Heart right ventricle (tissue), 16 donors: ENCODE measurements around the gene TBC1D9. TPM values are rescaled to one million over a fixed set of nuclear protein-coding genes. Genes with fewer than 3 reads are reported as not detected.

Experiments
- ATAC-seq, 8 donors: fragments of 200-7000 bp; cut with Tn5 transposase; one replicate each; pipeline ENCODE4 v1.9.1; 2020; ENCODE audit warnings: mild to moderate bottlenecking in 8 of 8, moderate library complexity in 8 of 8, moderate number of reproducible peaks in 1 of 8
- DNase-seq, 2 donors: peaks; one replicate each; pipeline ENCODE4 v3.0.0-alpha.2; 2020
- H3K27ac ChIP-seq, 10 donors: fragments of 200-600 bp; sonication (generic) in 2 of 10; one replicate each; pipeline versions ENCODE4 v1.5.0 to v1.8.0; 2020 to 2022; ENCODE audit warnings: mild to moderate bottlenecking in 3 of 10
- H3K27me3 ChIP-seq, 7 donors: fragments of 200-600 bp; one replicate each; pipeline ENCODE4 v1.8.0; 2021 to 2022; ENCODE audit warnings: mild to moderate bottlenecking in 2 of 7
- H3K36me3 ChIP-seq, 9 donors: fragments of 200-600 bp; sonication (generic) in 1 of 9; one replicate each; pipeline versions ENCODE4 v1.5.0 to v1.8.0; 2020 to 2022; ENCODE audit warnings: mild to moderate bottlenecking in 2 of 9
- H3K4me1 ChIP-seq, 9 donors: fragments of 200-600 bp; sonication (generic) in 1 of 9; one replicate each; pipeline versions ENCODE4 v1.5.0 to v1.8.0; 2020 to 2022; ENCODE audit warnings: mild to moderate bottlenecking in 4 of 9
- H3K4me3 ChIP-seq, 10 donors: fragments of 200-600 bp; sonication (generic) in 2 of 10; one replicate each; pipeline versions ENCODE4 v1.5.0 to v1.8.0; 2020 to 2022; ENCODE audit warnings: mild to moderate bottlenecking in 7 of 10, moderate library complexity in 2 of 10
- H3K9me3 ChIP-seq, 11 donors: fragments of 200-600 bp in 10 of 11; sonication (generic) in 2 of 11; one replicate each; pipeline versions ENCODE4 v1.5.0 to v1.8.0; 2013 to 2022; ENCODE audit warnings: mild to moderate bottlenecking in 2 of 11, control low read depth in 1 of 11, moderate library complexity in 1 of 11
- WGBS, 2 donors: extraction: QIAGEN DNeasy Blood & Tissue Kit; methylation state at CpG; one replicate each; pipeline ENCODE4 v1.1.7; 2013; ENCODE audit warnings: inconsistent platforms in 1 of 2; 5-methylcytosine and 5-hydroxymethylcytosine counted together
- intact Hi-C, 10 donors: fragments of 100-400 bp; cut with DNase I; formaldehyde crosslinking; loops; one replicate each; pipeline versions ENCODE4 v1.11.1 to v1.14.2; 2022
- polyA plus RNA-seq, 2 donors: library from polyadenylated mRNA; stranded (reverse); fragments of 200-250 nt; gene quantifications; one replicate each; pipeline ENCODE4 v1.2.3, GENCODE V29; 2013
- total RNA-seq, 10 donors: library from RNA; stranded (reverse); fragmentation: NEBNext Ultra II Directional in 3 of 10; extraction: Animal tissue kit (Norgen Biotek cat#: 25700) in 3 of 10; gene quantifications; one replicate each; pipeline versions ENCODE4 v1.2.1 to v1.2.4, GENCODE V29; 2021 to 2023
- TF ChIP-seq, protein P1 (sequence below), 9 donors: fragments of 200-600 bp; sonication (generic) in 2 of 9; IDR thresholded peaks; one replicate each; pipeline versions ENCODE4 v1.5.0 to v1.8.0; 2021 to 2022; ENCODE audit warnings: antibody characterized with exemption in 9 of 9, mild to moderate bottlenecking in 5 of 9, moderate library complexity in 1 of 9
- donor health status: Arrhythmogenic right ventricular cardiomyopathy.
- donor health status: ischemic (EF 13 %, LVEDD 7.1; RV severe dilation, severe dysfunction).
- donor health status: healthy with polysubstance abuse.
- donor health status: DM: no; HTN: yes; CAD: no.
- donor health status: DM: no; HTN: no; CAD: no.
- donor health status: ischemic (EF 25% LVEDD 6.9; RV normal size, moderate dysfunction).
- donor health status: ischemic (EF 25% LVEDD 5.7; RV mildly dilated, moderate dysfunction).
- donor health status: healthy.
- donor health status: DM: yes; HTN: yes; CAD: no.
- donor health status: Ischemic cardiomyopathy.
- donor health status: ischemic (EF 35%, LVEDD 5.7; RV mildly dilated, moderate dysfunction).
- donor health status: nonischemic (EF 11% LVEDD 7.7; RV severe dilation, severe dysfunction).
- donor health status: DM: yes; HTN: yes; CAD: no.
- donor health status: PGD.
- donor health status: ischemic (EF 29% LVEDD 5.4; RV normal size, mild dysfunction).
- donor health status: nonischemic (EF 23%, LVEDD 6.1; RV moderate dilation, normal function).

TBC1D9 gene
- total and polyA plus RNA-seq, 12 donors, result 4.4 to 20.3 (median 14.4) TPM

GRCh38 chr4:140621161-140621560 lies 135.0 kb downstream of the TBC1D9 start:
- ATAC-seq (no peak), DNase-seq (no peak)
- Histone ChIP-seq H3K9me3 (no peaks in the 10 kb centered on the region), H3K36me3 (peaks cover 0 to 62% (median 39%) of the 10 kb centered on the region in 9 donors), H3K4me3 (no peak overlapping the region), H3K27ac (no peak overlapping the region), H3K27me3 (no peaks in the 10 kb centered on the region), H3K4me1 (peaks cover 0 to 10% (median 0%) of the 10 kb centered on the region in 9 donors)
- 96 to 97% methylated on average over 3 of the region's 3 CpGs for WGBS, 2 donors
- intact Hi-C loops, result loop anchor here in 2 of 10 donors (10.0 kb wide), 1 partner anchor 224 kb away; no protein-coding TSS in a partner anchor
- TF ChIP-seq, protein P1, sequence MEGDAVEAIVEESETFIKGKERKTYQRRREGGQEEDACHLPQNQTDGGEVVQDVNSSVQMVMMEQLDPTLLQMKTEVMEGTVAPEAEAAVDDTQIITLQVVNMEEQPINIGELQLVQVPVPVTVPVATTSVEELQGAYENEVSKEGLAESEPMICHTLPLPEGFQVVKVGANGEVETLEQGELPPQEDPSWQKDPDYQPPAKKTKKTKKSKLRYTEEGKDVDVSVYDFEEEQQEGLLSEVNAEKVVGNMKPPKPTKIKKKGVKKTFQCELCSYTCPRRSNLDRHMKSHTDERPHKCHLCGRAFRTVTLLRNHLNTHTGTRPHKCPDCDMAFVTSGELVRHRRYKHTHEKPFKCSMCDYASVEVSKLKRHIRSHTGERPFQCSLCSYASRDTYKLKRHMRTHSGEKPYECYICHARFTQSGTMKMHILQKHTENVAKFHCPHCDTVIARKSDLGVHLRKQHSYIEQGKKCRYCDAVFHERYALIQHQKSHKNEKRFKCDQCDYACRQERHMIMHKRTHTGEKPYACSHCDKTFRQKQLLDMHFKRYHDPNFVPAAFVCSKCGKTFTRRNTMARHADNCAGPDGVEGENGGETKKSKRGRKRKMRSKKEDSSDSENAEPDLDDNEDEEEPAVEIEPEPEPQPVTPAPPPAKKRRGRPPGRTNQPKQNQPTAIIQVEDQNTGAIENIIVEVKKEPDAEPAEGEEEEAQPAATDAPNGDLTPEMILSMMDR (IDR thresholded peaks at IDR 0.05), result no peak

- H3K27me3 ChIP-seq, result no peaks in the 10 kb centered on the region
- ATAC-seq (no peak), DNase-seq (no peak)
- WGBS, 2 donors, result 45 to 49% methylated on average over 7 of the region's 7 CpGs
- TF ChIP-seq, protein P1 (IDR thresholded peaks at IDR 0.05), result no peak
- no peak overlapping the region for H3K4me3 ChIP-seq
- no peaks in the 10 kb centered on the region for H3K9me3 ChIP-seq
- intact Hi-C loops, result loop anchor here in 2 of 10 donors (10.0 kb wide), 2 partner anchors 237 to 253 kb away; no protein-coding TSS in a partner anchor
- no peak overlapping the region for H3K27ac ChIP-seq
- peaks cover 0 to 10% (median 0%) of the 10 kb centered on the region in 9 donors for H3K4me1 ChIP-seq
- peaks cover 0 to 27% (median 10%) of the 10 kb centered on the region in 9 donors for H3K36me3 ChIP-seq
These were observed 138.5 kb downstream of the TBC1D9 start for GRCh38 chr4:140617499-140618248.

DNA sequence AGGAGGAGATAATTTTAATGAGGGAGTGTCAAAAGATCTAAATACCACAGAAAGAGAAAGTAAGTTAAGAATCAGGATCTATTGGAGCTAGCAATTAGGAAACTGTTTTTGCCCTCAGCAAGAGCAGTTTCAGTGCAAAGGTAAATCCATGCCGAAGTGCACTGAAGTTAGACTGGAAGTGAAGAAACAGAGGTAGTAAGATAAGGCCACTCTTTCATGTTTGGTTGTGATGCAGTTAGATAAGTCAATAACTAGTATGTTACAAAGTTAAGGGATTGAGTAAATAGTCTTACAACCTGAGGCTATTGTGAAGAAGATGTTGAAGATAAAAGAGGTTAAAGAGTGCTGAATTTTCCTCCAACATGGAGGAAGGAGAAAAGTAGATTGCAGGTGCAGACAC lies 140.7 kb downstream of the TBC1D9 start:
- peaks cover 0 to 10% (median 0%) of the 10 kb centered on the region in 9 donors for H3K4me1 ChIP-seq
- TF ChIP-seq, protein P1 (IDR thresholded peaks at IDR 0.05), result no peak
- H3K36me3 ChIP-seq, result peaks cover 0 to 7% (median 0%) of the 10 kb centered on the region in 9 donors
- intact Hi-C loops, result loop anchor here in 2 of 10 donors (10.0 kb wide), 2 partner anchors 239 to 251 kb away; no protein-coding TSS in a partner anchor
- H3K4me3 ChIP-seq, result no peak overlapping the region
- H3K27ac ChIP-seq, result no peak overlapping the region
- ATAC-seq (no peak), DNase-seq (no peak)
- no peaks in the 10 kb centered on the region for H3K9me3 ChIP-seq
- 89 to 100% methylated on average over 1 of the region's 1 CpG for WGBS, 2 donors
- H3K27me3 ChIP-seq, result no peaks in the 10 kb centered on the region

DNA sequence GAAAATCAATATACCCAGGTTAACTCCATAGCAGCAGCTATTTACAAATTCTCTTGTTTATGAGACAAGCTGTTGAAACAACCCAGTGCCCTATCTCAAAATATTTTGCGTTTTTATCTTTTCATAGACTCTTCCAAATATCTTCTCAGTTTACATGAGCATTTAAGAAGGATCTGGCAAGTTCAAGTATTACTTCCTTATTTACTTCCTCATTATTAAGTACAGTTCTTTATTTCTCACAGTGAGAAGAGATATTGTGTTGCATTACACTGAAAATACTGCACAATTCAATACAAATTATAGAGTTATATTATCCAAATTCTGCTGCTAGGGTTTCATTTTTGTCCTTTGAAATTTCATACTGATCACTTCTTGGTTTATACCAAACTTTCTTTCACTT lies 143.8 kb downstream of the TBC1D9 start:
- ATAC-seq (no peak), DNase-seq (no peak)
- Histone ChIP-seq H3K4me3 (no peak overlapping the region), H3K36me3 (no peaks in the 10 kb centered on the region), H3K27me3 (no peaks in the 10 kb centered on the region), H3K4me1 (peaks cover 0 to 14% (median 4%) of the 10 kb centered on the region in 9 donors), H3K9me3 (no peaks in the 10 kb centered on the region), H3K27ac (no peak overlapping the region)
- WGBS, 2 donors, result 54 to 59% methylated on average over 1 of the region's 1 CpG
- TF ChIP-seq, protein P1 (IDR thresholded peaks at IDR 0.05), result no peak
- intact Hi-C loops, result loop anchor here in 5 of 10 donors (5.0 to 10.0 kb wide), 3 partner anchors 242 to 250 kb away; no protein-coding TSS in a partner anchor
